ENCODE data around the gene SREBF1.

SREBF1 gene

GRCh38 chr17:17872547-17873345 is 36.0 kb upstream of the SREBF1 start:
- Histone ChIP-seq H3K4me1 (ENCODE audit: control insufficient read depth in 1 of 2, insufficient read depth in 1 of 2, low read depth in 1 of 2, low read length in 1 of 2) (peaks cover 12 to 22% of the 10 kb centered on the region in 2 experiments), H3K27me3 (no peaks in the 10 kb centered on the region), H3K4me3 (ENCODE audit: low read depth in 1 of 2, low read length in 1 of 2) (no peak overlapping the region), H3K36me3 (peaks cover 41% of the 10 kb centered on the region), H3K9me3 (no peaks in the 10 kb centered on the region), H3K27ac (peak overlapping the region; percentile 41)
- TF ChIP-seq CTCF (IDR thresholded peaks at IDR 0.05), result no peak

GRCh38 chr17:17871913-17872312 is 35.1 kb upstream of the SREBF1 start:
- peaks cover 41% of the 10 kb centered on the region for H3K36me3 ChIP-seq
- no peak for TF ChIP-seq CTCF (IDR thresholded peaks at IDR 0.05)

GRCh38 chr17:17870247-17870646 is 33.5 kb upstream of the SREBF1 start:
- H3K27ac ChIP-seq, result no peak overlapping the region
- peaks cover 44% of the 10 kb centered on the region for H3K36me3 ChIP-seq
- peaks cover 12 to 22% of the 10 kb centered on the region in 2 experiments for H3K4me1 ChIP-seq (ENCODE audit: control insufficient read depth in 1 of 2, insufficient read depth in 1 of 2, low read depth in 1 of 2, low read length in 1 of 2)
- H3K4me3 ChIP-seq (ENCODE audit: low read depth in 1 of 2, low read length in 1 of 2), result no peak overlapping the region
- no peak for TF ChIP-seq CTCF (IDR thresholded peaks at IDR 0.05)
- no peaks in the 10 kb centered on the region for H3K27me3 ChIP-seq
- H3K9me3 ChIP-seq, result no peaks in the 10 kb centered on the region

More at GRCh38 chr17:17871913-17872312, 35.1 kb upstream of the SREBF1 start:
- Histone ChIP-seq H3K27ac (no peak overlapping the region), H3K4me3 (ENCODE audit: low read depth in 1 of 2, low read length in 1 of 2) (no peak overlapping the region), H3K9me3 (no peaks in the 10 kb centered on the region), H3K4me1 (ENCODE audit: control insufficient read depth in 1 of 2, insufficient read depth in 1 of 2, low read depth in 1 of 2, low read length in 1 of 2) (peaks cover 12 to 22% of the 10 kb centered on the region in 2 experiments), H3K27me3 (no peaks in the 10 kb centered on the region)

- Histone ChIP-seq H3K36me3 (peaks cover 44% of the 10 kb centered on the region), H3K27me3 (no peaks in the 10 kb centered on the region), H3K4me1 (ENCODE audit: control insufficient read depth in 1 of 2, insufficient read depth in 1 of 2, low read depth in 1 of 2, low read length in 1 of 2) (peaks cover 12 to 22% of the 10 kb centered on the region in 2 experiments), H3K9me3 (no peaks in the 10 kb centered on the region), H3K27ac (no peak overlapping the region), H3K4me3 (ENCODE audit: low read depth in 1 of 2, low read length in 1 of 2) (no peak overlapping the region)
- no peak for TF ChIP-seq CTCF (IDR thresholded peaks at IDR 0.05)
Measured at GRCh38 chr17:17868641-17869522, 32.1 kb upstream of the SREBF1 start.

GRCh38 chr17:17866897-17867296 is 30.1 kb upstream of the SREBF1 start:
- no peaks in the 10 kb centered on the region for H3K27me3 ChIP-seq
- peaks cover 0 to 6% of the 10 kb centered on the region in 2 experiments for H3K4me1 ChIP-seq (ENCODE audit: control insufficient read depth in 1 of 2, insufficient read depth in 1 of 2, low read depth in 1 of 2, low read length in 1 of 2)
- H3K27ac ChIP-seq, result no peak overlapping the region
- no peak overlapping the region for H3K4me3 ChIP-seq (ENCODE audit: low read depth in 1 of 2, low read length in 1 of 2)
- no peaks in the 10 kb centered on the region for H3K9me3 ChIP-seq
- peaks cover 55% of the 10 kb centered on the region for H3K36me3 ChIP-seq
- TF ChIP-seq CTCF (IDR thresholded peaks at IDR 0.05), result no peak
